BLaER1 treated with 17β-estradiol and CSF1 and Interleukin-3, amounts not matched to agents 10 nM and 100 nM (cell line): Measurements from ENCODE around the gene TNNC1.

ENCODE experiments used
- H3K27ac ChIP-seq, 11 experiments: shearing (Covaris generic); formaldehyde crosslinking; 2 replicates each; pipeline ENCODE4 v1.8.1; 2022
- H3K27me3 ChIP-seq, 11 experiments: shearing (Covaris generic); formaldehyde crosslinking; 2 replicates each; pipeline ENCODE4 v1.8.1; 2022
- H3K36me3 ChIP-seq, 11 experiments: shearing (Covaris generic); formaldehyde crosslinking; 2 replicates each; pipeline ENCODE4 v1.8.1; 2022
- H3K4me1 ChIP-seq, 10 experiments: shearing (Covaris generic); formaldehyde crosslinking; 2 replicates each; pipeline ENCODE4 v1.8.1; 2022
- H3K4me2 ChIP-seq, 11 experiments: shearing (Covaris generic); formaldehyde crosslinking; 2 replicates each; pipeline ENCODE4 v1.8.1; 2022
- H3K4me3 ChIP-seq, 10 experiments: shearing (Covaris generic); formaldehyde crosslinking; 2 replicates each; pipeline ENCODE4 v1.8.1; 2022
- H3K9ac ChIP-seq, 11 experiments: shearing (Covaris generic); formaldehyde crosslinking; 2 replicates each; pipeline ENCODE4 v1.8.1; 2022
- H3K9me3 ChIP-seq, 11 experiments: shearing (Covaris generic); formaldehyde crosslinking; replicated peaks in 1 of 11; 2 replicates each; pipeline ENCODE4 v1.8.1; 2022
- H4K20me1 ChIP-seq, 11 experiments: shearing (Covaris generic); formaldehyde crosslinking; 2 replicates each; pipeline ENCODE4 v1.8.1; 2022
- Cebpa-rat ChIP-seq, 11 experiments: shearing (Covaris generic); IDR thresholded peaks; 2 replicates each; pipeline ENCODE4 v1.8.1; 2022

Gene TNNC1

GRCh38 chr3:52480768-52481715 is 27.2 kb upstream of the TNNC1 start:
- H3K9me3 ChIP-seq, result no peaks in the 10 kb centered on the region
- TF ChIP-seq Cebpa-rat (IDR thresholded peaks at IDR 0.05), result no peak
- peak overlapping the region in 7 of 11 experiments; percentile 18 to 98 (median 37); a peak in 11 of 22 replicates for H3K27ac ChIP-seq
- peaks cover 75 to 91% (median 87%) of the 10 kb centered on the region in 11 experiments for H3K36me3 ChIP-seq
- peak overlapping the region in 5 of 11 experiments; percentile 53 to 94 (median 93); a peak in 8 of 22 replicates for H3K4me2 ChIP-seq
- H3K27me3 ChIP-seq, result no peaks in the 10 kb centered on the region
- peaks cover 23 to 100% (median 78%) of the 10 kb centered on the region in 10 experiments for H3K4me1 ChIP-seq
- H3K9ac ChIP-seq, result peak overlapping the region in 4 of 11 experiments; percentile 1 to 57 (median 38); a peak in 3 of 22 replicates
- H4K20me1 ChIP-seq, result no peaks in the 10 kb centered on the region
- H3K4me3 ChIP-seq, result no peak overlapping the region

DNA sequence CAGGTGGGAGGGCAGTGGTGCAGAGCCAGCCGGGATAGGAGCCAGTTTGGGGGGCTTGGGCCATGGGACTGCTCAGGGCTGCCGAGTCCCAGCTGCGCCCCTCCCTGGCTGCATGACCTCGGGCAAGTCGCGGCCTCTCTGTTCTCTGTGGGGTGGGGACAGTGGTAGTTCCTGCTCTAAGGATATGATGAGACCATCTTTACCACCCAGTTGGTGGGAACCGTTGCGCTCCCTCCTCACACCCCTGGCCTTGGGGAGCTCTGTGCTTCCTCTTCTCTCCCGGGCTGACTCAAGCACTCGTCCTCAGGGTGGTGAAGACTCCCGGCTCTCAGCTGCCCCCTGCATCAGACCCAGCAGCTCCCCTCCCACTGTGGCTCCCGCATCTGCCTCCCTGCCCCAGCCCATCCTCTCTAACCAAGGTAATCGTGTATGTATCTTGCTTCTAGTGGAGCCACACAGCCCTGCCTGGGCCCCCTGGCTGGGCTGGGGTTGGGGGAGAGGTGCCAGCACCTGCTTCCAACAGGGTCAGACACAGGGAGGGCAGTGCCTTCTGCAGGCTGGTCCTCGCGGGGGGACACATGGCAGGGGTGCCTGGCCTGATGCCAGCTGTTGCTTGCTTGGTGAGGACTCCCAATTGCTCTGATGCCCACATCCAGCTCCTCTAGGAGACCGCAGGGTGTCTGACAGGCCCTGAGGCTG is 26.2 kb upstream of the TNNC1 start:
- Histone ChIP-seq H4K20me1 (no peaks in the 10 kb centered on the region), H3K4me3 (no peak overlapping the region), H3K36me3 (peaks cover 80 to 92% (median 87%) of the 10 kb centered on the region in 11 experiments), H3K9me3 (no peaks in the 10 kb centered on the region), H3K9ac (peak overlapping the region in 6 of 11 experiments; percentile 1 to 57 (median 44); a peak in 6 of 22 replicates), H3K27ac (peak overlapping the region in 9 of 11 experiments; percentile 9 to 74 (median 37); a peak in 14 of 22 replicates), H3K27me3 (no peaks in the 10 kb centered on the region), H3K4me2 (peak overlapping the region in 5 of 11 experiments; percentile 46 to 94 (median 93); a peak in 10 of 22 replicates), H3K4me1 (peaks cover 13 to 100% (median 78%) of the 10 kb centered on the region in 10 experiments)
- no peak for TF ChIP-seq Cebpa-rat (IDR thresholded peaks at IDR 0.05)

DNA sequence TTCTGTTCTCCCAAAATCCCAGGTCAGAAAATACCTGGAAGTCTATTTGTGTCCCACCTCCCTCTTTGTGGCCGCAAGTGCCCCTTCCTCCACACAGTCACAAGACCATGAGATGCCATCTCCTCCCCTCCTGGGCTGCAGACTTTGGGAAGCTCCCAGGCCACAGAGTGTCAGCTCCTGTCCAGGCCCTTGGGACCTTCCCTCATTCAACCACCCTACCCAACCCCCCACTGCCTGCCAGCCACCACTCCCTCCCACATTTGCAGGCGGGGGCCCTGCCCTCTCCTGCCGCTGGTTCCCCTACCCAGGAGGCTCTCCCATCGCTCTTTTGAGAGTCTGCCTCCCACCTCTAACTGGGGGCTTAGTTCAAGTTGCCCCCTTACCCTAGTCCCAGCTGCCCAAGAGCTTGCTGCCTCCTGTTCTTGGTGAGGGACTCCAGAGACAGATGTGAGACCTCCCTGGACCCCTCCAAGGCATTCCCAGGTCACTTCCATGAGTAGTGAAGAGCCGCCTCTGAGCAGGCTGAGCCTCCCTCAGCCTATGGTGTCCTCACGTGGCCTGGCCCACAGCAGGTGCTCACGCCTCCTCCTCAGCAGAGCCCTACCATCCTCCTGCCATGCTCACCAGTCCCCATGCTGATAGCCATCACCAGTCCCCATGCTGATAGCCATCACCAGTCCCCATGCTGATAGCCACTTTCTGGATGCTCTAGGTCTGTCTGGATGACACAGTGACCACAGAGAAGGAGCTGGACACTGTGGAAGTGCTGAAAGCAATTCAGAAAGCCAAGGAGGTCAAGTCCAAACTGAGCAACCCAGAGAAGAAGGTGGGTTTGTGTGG is 25.4 kb upstream of the TNNC1 start:
- H3K9ac ChIP-seq, result peak overlapping the region in 4 of 11 experiments; percentile 1 to 57 (median 50); a peak in 3 of 22 replicates
- H3K4me2 ChIP-seq, result peak overlapping the region in 5 of 11 experiments; percentile 46 to 94 (median 93); a peak in 10 of 22 replicates
- peaks cover 5 to 100% (median 76%) of the 10 kb centered on the region in 10 experiments; a peak in 18 of 20 replicates for H3K4me1 ChIP-seq
- no peak for TF ChIP-seq Cebpa-rat (IDR thresholded peaks at IDR 0.05)
- peak overlapping the region in 9 of 11 experiments; percentile 9 to 74 (median 36); a peak in 12 of 22 replicates for H3K27ac ChIP-seq
- H3K9me3 ChIP-seq, result no peaks in the 10 kb centered on the region
- no peak overlapping the region for H3K4me3 ChIP-seq
- no peaks in the 10 kb centered on the region for H4K20me1 ChIP-seq
- H3K36me3 ChIP-seq, result peaks cover 86 to 97% (median 93%) of the 10 kb centered on the region in 11 experiments
- no peaks in the 10 kb centered on the region for H3K27me3 ChIP-seq

GRCh38 chr3:52477796-52478095 is 23.9 kb upstream of the TNNC1 start:
- Histone ChIP-seq H4K20me1 (peaks cover 0 to 14% (median 0%) of the 10 kb centered on the region in 11 experiments; a peak in 3 of 22 replicates), H3K27ac (peak overlapping the region in 9 of 11 experiments; percentile 9 to 74 (median 63); a peak in 11 of 22 replicates), H3K9me3 (no peaks in the 10 kb centered on the region), H3K9ac (peak overlapping the region in 1 of 11 experiments; percentile 2; a peak in 1 of 22 replicates), H3K36me3 (peaks cover 83 to 100% (median 99%) of the 10 kb centered on the region in 11 experiments), H3K4me2 (peak overlapping the region in 5 of 11 experiments; percentile 75 to 94 (median 93); a peak in 10 of 22 replicates), H3K4me3 (no peak overlapping the region; a peak in 1 of 20 replicates), H3K27me3 (no peaks in the 10 kb centered on the region), H3K4me1 (peaks cover 12 to 100% (median 75%) of the 10 kb centered on the region in 10 experiments)
- no peak for TF ChIP-seq Cebpa-rat (IDR thresholded peaks at IDR 0.05)

DNA sequence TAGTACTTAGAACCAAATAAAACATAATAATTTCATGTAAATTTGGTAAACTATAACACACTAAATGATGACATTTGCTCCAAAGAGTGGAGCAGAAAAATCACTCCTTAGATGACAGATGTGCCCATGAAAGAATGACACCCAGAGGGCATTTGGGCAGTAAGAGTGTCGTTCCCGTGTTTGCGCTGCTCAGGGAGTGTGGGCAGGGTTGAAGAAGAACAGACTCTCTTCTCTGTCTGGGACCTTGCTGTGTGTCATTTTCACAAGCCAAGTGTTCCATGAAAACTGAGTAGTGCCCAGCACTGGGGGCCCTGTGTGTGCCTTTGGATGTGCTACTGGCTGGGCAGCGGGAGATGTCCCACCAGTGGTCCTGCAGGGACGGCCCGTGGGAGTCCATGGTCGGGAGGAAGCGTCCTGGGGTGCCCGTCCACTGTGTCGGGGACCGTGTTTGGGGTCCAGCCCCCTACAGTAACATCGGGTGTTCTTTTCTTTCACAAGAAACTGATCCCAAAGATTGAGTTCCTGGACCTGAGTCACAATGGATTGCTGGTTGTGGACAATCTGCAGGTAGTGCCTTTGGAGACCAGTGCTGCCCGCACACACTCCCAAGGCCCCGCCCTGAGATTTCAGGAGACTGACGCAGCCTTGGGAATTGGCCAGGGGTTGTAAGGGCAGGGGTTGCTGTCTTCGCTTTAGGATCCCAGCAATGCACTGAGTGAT is 23.4 kb upstream of the TNNC1 start:
- Histone ChIP-seq H3K4me3 (no peak overlapping the region; a peak in 1 of 20 replicates), H3K9me3 (no peaks in the 10 kb centered on the region), H3K4me2 (peak overlapping the region in 5 of 11 experiments; percentile 75 to 94 (median 93); a peak in 10 of 22 replicates), H4K20me1 (peaks cover 0 to 19% (median 0%) of the 10 kb centered on the region in 11 experiments; a peak in 3 of 22 replicates), H3K36me3 (peaks cover 82 to 100% (median 99%) of the 10 kb centered on the region in 11 experiments), H3K4me1 (peaks cover 17 to 100% (median 75%) of the 10 kb centered on the region in 10 experiments), H3K27ac (peak overlapping the region in 8 of 11 experiments; percentile 17 to 74 (median 66); a peak in 14 of 22 replicates), H3K9ac (no peak overlapping the region; a peak in 1 of 22 replicates), H3K27me3 (no peaks in the 10 kb centered on the region)
- no peak for TF ChIP-seq Cebpa-rat (IDR thresholded peaks at IDR 0.05)

- Histone ChIP-seq H3K27me3 (no peaks in the 10 kb centered on the region), H3K9ac (peak overlapping the region; percentile 31 to 68 (median 56)), H3K27ac (peak overlapping the region; percentile 57 to 79 (median 67)), H4K20me1 (peaks cover 0 to 58% (median 13%) of the 10 kb centered on the region in 11 experiments; a peak in 12 of 22 replicates), H3K9me3 (no peaks in the 10 kb centered on the region), H3K4me3 (peak overlapping the region in 3 of 10 experiments; percentile 3 to 30 (median 24); a peak in 2 of 20 replicates), H3K4me1 (peaks cover 27 to 99% (median 83%) of the 10 kb centered on the region in 10 experiments), H3K36me3 (peaks cover 64 to 99% (median 90%) of the 10 kb centered on the region in 11 experiments), H3K4me2 (peak overlapping the region; percentile 61 to 94 (median 77))
- no peak for TF ChIP-seq Cebpa-rat (IDR thresholded peaks at IDR 0.05)
Measured at GRCh38 chr3:52473026-52473425, 19.2 kb upstream of the TNNC1 start.

DNA sequence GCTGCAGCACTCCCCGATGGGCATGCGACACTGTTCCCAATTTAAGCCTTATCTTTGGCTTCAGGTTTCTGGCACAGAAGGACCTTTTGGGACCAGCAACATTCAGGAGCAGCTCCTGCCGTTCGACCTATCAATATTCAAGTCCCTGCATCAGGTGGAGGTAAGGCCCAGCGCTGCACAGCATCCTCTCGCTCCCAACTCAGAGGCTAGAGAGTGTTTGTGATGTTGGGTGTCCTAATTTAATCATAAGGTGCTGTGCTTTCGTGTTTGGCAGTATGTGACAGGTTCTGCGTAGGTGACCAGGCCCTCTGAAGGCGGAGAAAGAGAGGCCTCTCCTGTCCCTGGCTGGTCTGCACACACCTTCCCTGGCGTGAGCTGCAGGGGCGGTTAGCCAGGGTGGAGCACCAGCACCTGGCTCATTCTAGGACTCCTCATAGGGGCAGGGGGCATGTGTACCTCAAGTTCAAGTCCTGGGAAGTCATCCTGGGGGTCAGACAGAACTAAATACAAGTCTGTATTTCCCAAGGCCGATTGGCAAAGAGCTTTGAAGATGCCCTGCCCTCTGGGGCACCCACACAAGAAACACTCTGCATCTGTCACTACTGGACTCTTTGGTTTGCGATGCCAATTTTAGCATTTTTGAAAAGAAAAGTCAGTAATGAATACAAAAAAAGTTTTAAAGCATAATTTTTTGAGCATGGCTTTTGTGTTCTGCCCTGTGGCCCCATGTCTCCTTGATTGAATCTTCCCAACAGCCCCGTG is 18.6 kb upstream of the TNNC1 start:
- no peak for TF ChIP-seq Cebpa-rat (IDR thresholded peaks at IDR 0.05)
- Histone ChIP-seq H3K9ac (peak overlapping the region; percentile 31 to 68 (median 56); a peak in 19 of 22 replicates), H3K36me3 (peaks cover 64 to 99% (median 90%) of the 10 kb centered on the region in 11 experiments), H3K4me3 (peak overlapping the region in 2 of 10 experiments; percentile 13 to 24; a peak in 2 of 20 replicates), H3K27ac (peak overlapping the region; percentile 57 to 79 (median 67)), H4K20me1 (peaks cover 0 to 64% (median 14%) of the 10 kb centered on the region in 11 experiments; a peak in 13 of 22 replicates), H3K27me3 (no peaks in the 10 kb centered on the region), H3K9me3 (no peaks in the 10 kb centered on the region), H3K4me1 (peaks cover 27 to 99% (median 85%) of the 10 kb centered on the region in 10 experiments), H3K4me2 (peak overlapping the region; percentile 61 to 94 (median 77))
